Testis (tissue), 3 donors: ENCODE results near the gene SERTAD4. TPM values are rescaled to one million over a fixed set of nuclear protein-coding genes. Genes with fewer than 3 reads are reported as not detected.

Source experiments
- DNase-seq: peaks from one replicate; pipeline ENCODE4 v3.0.0-alpha.2; 2019
- H3K27ac ChIP-seq, 2 donors: fragments of 200-600 bp; sonication (generic); one replicate each; pipeline ENCODE4 v1.5.1; 2019
- H3K27me3 ChIP-seq: fragments of 200-600 bp; sonication (generic); one replicate; pipeline ENCODE4 v1.5.1; 2019
- H3K36me3 ChIP-seq: fragments of 200-600 bp; sonication (generic); one replicate; pipeline ENCODE4 v1.5.1; 2017; ENCODE audit warnings: low read depth; ENCODE audit errors: missing control alignments
- H3K4me1 ChIP-seq: fragments of 200-600 bp; sonication (generic); one replicate; pipeline ENCODE4 v1.5.1; 2019
- H3K4me3 ChIP-seq, 2 donors: fragments of 200-600 bp; sonication (generic); one replicate each; pipeline ENCODE4 v1.5.1; 2017 to 2019
- H3K9me3 ChIP-seq: fragments of 200-600 bp; sonication (generic); one replicate; pipeline ENCODE4 v1.5.1; 2017
- POLR2A ChIP-seq: fragments of 450-650 bp; IDR thresholded peaks from one replicate; pipeline ENCODE4 v1.6.1; 2017; ENCODE audit warnings: antibody characterized with exemption, mild to moderate bottlenecking, moderate library complexity
- WGBS, 2 donors: methylation state at CpG; one replicate each; pipeline ENCODE4 v1.1.5; 2018; 5-methylcytosine and 5-hydroxymethylcytosine counted together
- intact Hi-C: fragments of 100-400 bp; cut with DNase I; formaldehyde crosslinking; loops from one replicate; pipeline ENCODE4 v1.15.1; 2023; ENCODE audit warnings: low total_unique reads
- polyA plus RNA-seq: library from polyadenylated mRNA; stranded (reverse); fragments of 350-450 nt; fragmentation: Illumina TruSeq; extraction: RNeasy Lipid Tissue Mini Kit (QIAGEN cat#74804); gene quantifications from one replicate; pipeline ENCODE4 v1.2.3, GENCODE V29; 2014; ENCODE audit warnings: low read depth, low replicate concordance; ENCODE audit not compliant: insufficient read depth
- total RNA-seq, 2 donors: library from RNA; depleted of rRNA; stranded (reverse); fragments of >200 nt; gene quantifications; one replicate each; pipeline ENCODE4 v1.2.3, GENCODE V29; 2016
- TF ChIP-seq, protein P1 (sequence below), 3 experiments: fragments of 450-650 bp in 2 of 3; fragments of 200-600 bp in 1 of 3; sonication (generic) in 1 of 3; IDR thresholded peaks; one replicate each; pipeline ENCODE4 v1.5.1; 2016 to 2019; ENCODE audit warnings: antibody characterized with exemption in 3 of 3, mild to moderate bottlenecking in 2 of 3, moderate library complexity in 1 of 3

Gene SERTAD4
- total and polyA plus RNA-seq, 3 donors from 2014 or later = 1.1 to 1.9 (median 1.1) TPM

DNA sequence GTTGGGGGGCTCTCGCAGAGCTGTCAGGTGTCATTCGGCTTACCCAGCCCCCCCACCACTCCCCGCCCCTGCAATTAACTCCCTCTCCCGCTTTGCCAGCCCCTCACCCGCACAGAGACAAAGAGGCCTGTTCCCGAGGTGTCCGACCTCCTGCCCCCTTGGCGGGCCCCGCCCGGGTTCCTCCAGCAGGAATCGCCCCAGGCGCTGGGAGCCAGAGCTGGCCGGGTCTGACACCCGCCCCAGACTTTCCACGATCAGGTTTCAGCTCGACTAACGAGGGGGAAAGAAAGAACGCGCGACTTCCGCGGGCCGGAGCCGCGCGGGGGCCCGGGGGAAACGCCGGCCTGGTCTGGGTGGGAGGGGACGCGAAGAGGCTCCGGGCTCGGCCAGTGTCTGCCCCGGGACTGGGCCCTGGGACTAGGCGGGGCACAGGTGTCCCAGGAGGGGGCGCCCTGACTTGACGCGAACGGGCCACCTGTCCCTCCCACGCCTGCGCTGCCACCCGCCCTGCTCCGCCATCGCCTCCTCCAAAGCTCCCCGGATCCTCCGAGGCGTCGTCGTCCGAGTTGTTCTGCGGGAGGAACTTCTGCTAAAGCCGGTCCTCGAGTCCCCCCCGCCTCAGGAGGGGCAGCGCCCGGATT is 59.8 kb downstream of the SERTAD4 start:
- no peaks in the 10 kb centered on the region for H3K9me3 ChIP-seq
- intact Hi-C loops = no loop called here
- no peak for TF ChIP-seq POLR2A
- TF ChIP-seq, protein P1, sequence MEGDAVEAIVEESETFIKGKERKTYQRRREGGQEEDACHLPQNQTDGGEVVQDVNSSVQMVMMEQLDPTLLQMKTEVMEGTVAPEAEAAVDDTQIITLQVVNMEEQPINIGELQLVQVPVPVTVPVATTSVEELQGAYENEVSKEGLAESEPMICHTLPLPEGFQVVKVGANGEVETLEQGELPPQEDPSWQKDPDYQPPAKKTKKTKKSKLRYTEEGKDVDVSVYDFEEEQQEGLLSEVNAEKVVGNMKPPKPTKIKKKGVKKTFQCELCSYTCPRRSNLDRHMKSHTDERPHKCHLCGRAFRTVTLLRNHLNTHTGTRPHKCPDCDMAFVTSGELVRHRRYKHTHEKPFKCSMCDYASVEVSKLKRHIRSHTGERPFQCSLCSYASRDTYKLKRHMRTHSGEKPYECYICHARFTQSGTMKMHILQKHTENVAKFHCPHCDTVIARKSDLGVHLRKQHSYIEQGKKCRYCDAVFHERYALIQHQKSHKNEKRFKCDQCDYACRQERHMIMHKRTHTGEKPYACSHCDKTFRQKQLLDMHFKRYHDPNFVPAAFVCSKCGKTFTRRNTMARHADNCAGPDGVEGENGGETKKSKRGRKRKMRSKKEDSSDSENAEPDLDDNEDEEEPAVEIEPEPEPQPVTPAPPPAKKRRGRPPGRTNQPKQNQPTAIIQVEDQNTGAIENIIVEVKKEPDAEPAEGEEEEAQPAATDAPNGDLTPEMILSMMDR (IDR thresholded peaks at IDR 0.05) = peak in 1 of 3 experiments; percentile 23

GRCh38 chr1:210293171-210293607 is 60.6 kb downstream of the SERTAD4 start:
- TF ChIP-seq, protein P1 (IDR thresholded peaks at IDR 0.05) = no peak
- TF ChIP-seq POLR2A = no peak
- H3K4me1 ChIP-seq = peaks cover 32% of the 10 kb centered on the region
- H3K4me3 ChIP-seq = peak overlapping the region; percentile 56 to 57
- no peaks in the 10 kb centered on the region for H3K9me3 ChIP-seq
- peak; percentile 59 for DNase-seq
- peak overlapping the region; percentile 71 to 83 for H3K27ac ChIP-seq
- intact Hi-C loops = no loop called here
- H3K27me3 ChIP-seq = no peaks in the 10 kb centered on the region
- WGBS, 2 donors = 11 to 17% methylated on average over 7 of the region's 7 CpGs
- H3K36me3 ChIP-seq = no peaks in the 10 kb centered on the region

More for the DNA sequence above, 59.8 kb downstream of the SERTAD4 start:
- Histone ChIP-seq H3K27ac (peak overlapping the region; percentile 71 to 83), H3K36me3 (no peaks in the 10 kb centered on the region), H3K27me3 (no peaks in the 10 kb centered on the region), H3K4me3 (peak overlapping the region; percentile 56 to 57), H3K4me1 (peaks cover 32% of the 10 kb centered on the region)
- peak; percentile 73 for DNase-seq
- 1% methylated on average over 23 to 56 of the region's 56 CpGs for WGBS, 2 donors

DNA sequence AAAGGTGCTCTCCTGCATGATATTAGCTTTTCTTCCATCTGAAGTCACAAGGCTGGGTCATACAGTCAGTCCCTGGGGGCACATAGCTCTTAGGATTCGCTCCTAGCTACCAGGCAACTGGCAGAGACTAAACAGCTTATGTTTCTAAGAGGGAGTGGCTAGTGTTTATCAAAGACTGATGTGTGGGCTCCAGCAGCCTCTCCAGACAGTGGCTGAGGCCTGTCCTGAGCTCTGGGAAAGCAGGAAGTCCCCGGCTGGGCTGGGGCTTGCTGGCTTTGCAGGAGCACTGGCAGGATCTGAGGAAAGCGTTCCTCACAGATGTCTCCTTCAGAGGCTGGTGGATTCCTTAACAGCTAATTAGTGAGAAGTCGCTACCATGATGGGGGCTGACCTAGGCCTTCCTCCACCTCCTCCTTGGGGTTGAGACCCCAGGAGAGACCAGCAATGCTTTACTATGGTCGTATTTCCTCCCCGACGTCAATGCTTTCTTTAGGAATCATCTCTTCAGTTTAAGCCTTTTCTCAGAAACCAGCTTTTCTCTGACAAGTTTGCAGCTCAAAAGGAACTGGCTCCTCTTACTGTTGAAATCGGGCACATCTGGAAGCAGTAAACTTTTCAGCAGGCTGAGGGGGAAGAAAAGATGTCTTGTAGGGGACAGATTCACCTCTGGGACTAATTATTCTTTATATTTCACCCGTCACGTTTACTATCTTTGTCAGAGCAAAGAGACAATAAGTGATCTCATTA is 62.6 kb downstream of the SERTAD4 start:
- intact Hi-C loops = no loop called here
- Histone ChIP-seq H3K9me3 (no peaks in the 10 kb centered on the region), H3K27me3 (no peaks in the 10 kb centered on the region), H3K4me1 (peaks cover 32% of the 10 kb centered on the region), H3K27ac (no peak overlapping the region), H3K36me3 (no peaks in the 10 kb centered on the region), H3K4me3 (no peak overlapping the region)
- no peak for TF ChIP-seq POLR2A
- TF ChIP-seq, protein P1 (IDR thresholded peaks at IDR 0.05) = no peak
- WGBS, 2 donors = 45 to 48% methylated on average over 8 to 10 of the region's 10 CpGs
- peak; percentile 74 for DNase-seq

Other genes starting within 250 kb of the SERTAD4 start
- 10 to 100 TPM; 23.8 to 24.3 TPM for gene HHAT, start 96.1 kb downstream of the SERTAD4 start, total RNA-seq
- 8.5 TPM for gene HHAT, start 96.1 kb downstream of the SERTAD4 start, polyA plus RNA-seq